K562 (cell line): ENCODE results near the gene LRRC8E. TPM values are rescaled to one million over a fixed set of nuclear protein-coding genes. Genes with fewer than 3 reads are reported as not detected.
"Not testable (repeated sequence)": the region's sequence is repeated elsewhere in the genome, so short reads cannot be mapped to it uniquely, and the experiment has no call there.

Experiments used
- ATAC-seq: fragments of 200-7000 bp; cut with Tn5 transposase; 3 replicates; pipeline ENCODE4 v1.9.1; 2020; ENCODE audit warnings: moderate library complexity
- BruUV-seq: library from RNA; stranded (reverse); fragments of 400-500 nt; replicated peaks from 2 replicates; lab custom pipeline; 2021; lab: Mats Ljungman, UMichigan
- CTCF ChIA-PET: fragments of 300-600 bp; formaldehyde crosslinking; extraction: SDS; loops from one replicate; lab custom pipeline; 2021; ENCODE audit warnings: low intra/inter-chr PET ratio; lab: Yijun Ruan, JAX
- POLR2A ChIA-PET: fragments of 300-600, 350-650 bp; sonication (Branson Sonifier 250); formaldehyde crosslinking; extraction: SDS; loops from one replicate; lab custom pipeline; 2021; ENCODE audit warnings: antibody characterized with exemption, inconsistent platforms; lab: Yijun Ruan, JAX
- DNase-seq, 4 experiments: peaks; one replicate each; pipeline versions ENCODE4 v3.0.0 to v3.0.0-alpha.2; 2011 to 2018; ENCODE audit warnings: low spot score in 3 of 4, mixed read lengths in 3 of 4; ENCODE audit errors: extremely low read depth in 1 of 4
- FAIRE-seq: peaks from 2 replicates; lab custom pipeline; 2011; peaks lifted over from hg19 to GRCh38; lab: Jason Lieb, UNC
- H2AFZ ChIP-seq: 2 replicates; pipeline ENCODE4 v1.6.0; 2011; ENCODE audit warnings: low read depth, low read length, control low read depth, inconsistent platforms
- H3K27ac ChIP-seq: fragments of 200-600 bp; 3 replicates; pipeline ENCODE4 v1.8.0; 2011; ENCODE audit warnings: low read depth, mild to moderate bottlenecking, control low read depth, inconsistent platforms, low read length, moderate library complexity, mixed read lengths; ENCODE audit errors: extremely low read depth
- H3K27me3 ChIP-seq, 2 experiments: fragments of 300-600 bp in 1 of 2; 2 replicates in 1 of 2; 3 replicates in 1 of 2; pipeline versions ENCODE4 v1.6.0 to v1.8.0; 2011; ENCODE audit warnings: inconsistent platforms in 2 of 2, low read length in 2 of 2, mild to moderate bottlenecking in 1 of 2, mixed read lengths in 1 of 2, moderate library complexity in 1 of 2; ENCODE audit not compliant: control insufficient read depth in 2 of 2, insufficient read depth in 2 of 2
- H3K36me3 ChIP-seq: fragments of 300-600 bp; 3 replicates; pipeline ENCODE4 v1.8.0; 2011; ENCODE audit warnings: mild to moderate bottlenecking, low read length, inconsistent platforms; ENCODE audit not compliant: control insufficient read depth, insufficient read depth
- H3K4me1 ChIP-seq, 2 experiments: fragments of 200-600 bp in 1 of 2; replicated peaks in 1 of 2; 2 replicates in 1 of 2; 3 replicates in 1 of 2; pipeline versions ENCODE4 v1.5.1 to v1.8.0; 2011; ENCODE audit warnings: inconsistent platforms in 2 of 2, low read length in 2 of 2, mild to moderate bottlenecking in 1 of 2, mixed read lengths in 1 of 2, moderate library complexity in 1 of 2; ENCODE audit not compliant: control insufficient read depth in 2 of 2, insufficient read depth in 2 of 2
- H3K4me2 ChIP-seq: 2 replicates; pipeline ENCODE4 v1.6.1; 2011; ENCODE audit warnings: low read length, control low read depth, inconsistent platforms, mixed read lengths; ENCODE audit not compliant: insufficient read depth
- H3K4me3 ChIP-seq: fragments of 200-600 bp; sonication (generic), shearing (Covaris generic); 2 replicates; pipeline ENCODE4 v1.5.1; 2016; ENCODE audit warnings: control low read depth, inconsistent platforms
- H3K79me2 ChIP-seq: fragments of 200-600 bp; 3 replicates; pipeline ENCODE4 v1.8.0; 2011; ENCODE audit warnings: low read length, inconsistent platforms; ENCODE audit not compliant: control insufficient read depth, insufficient read depth
- H3K9ac ChIP-seq, 2 experiments: 2 replicates each; pipeline versions ENCODE4 v1.6.0 to v1.6.1; 2011; ENCODE audit warnings: low read depth in 2 of 2, low read length in 2 of 2, control low read depth in 1 of 2, inconsistent platforms in 1 of 2, mild to moderate bottlenecking in 1 of 2, mixed read lengths in 1 of 2; ENCODE audit not compliant: insufficient read depth in 1 of 2
- H3K9me1 ChIP-seq: one replicate; pipeline ENCODE4 v1.6.0; 2011; ENCODE audit warnings: inconsistent platforms, mild to moderate bottlenecking, low read length, moderate library complexity; ENCODE audit not compliant: control insufficient read depth, insufficient read depth
- H3K9me3 ChIP-seq: replicated peaks from 2 replicates; pipeline ENCODE4 v1.5.1; 2011; ENCODE audit warnings: low read depth, low read length, inconsistent platforms; ENCODE audit not compliant: control insufficient read depth, insufficient read depth
- H4K20me1 ChIP-seq: replicated peaks from 2 replicates; pipeline ENCODE4 v1.6.1; 2011; ENCODE audit warnings: low read length, inconsistent platforms, mixed read lengths; ENCODE audit not compliant: control insufficient read depth, insufficient read depth
- BHLHE40 ChIP-seq: IDR thresholded peaks from 2 replicates; pipeline ENCODE4 v1.6.1; 2011; ENCODE audit warnings: low read length, improper control_type of control experiment
- FOSL1 ChIP-seq: fragments of 200-800 bp; sonication (Bioruptor generic); conservative IDR thresholded peaks from 2 replicates; pipeline ENCODE4 v1.6.1; 2016; ENCODE audit warnings: missing genetic modification characterization, missing compliant biosample characterization
- JUN ChIP-seq, 2 experiments: sonication (generic) in 1 of 2; formaldehyde crosslinking in 1 of 2; IDR thresholded peaks; 2 replicates each; pipeline versions ENCODE4 v1.6.1 to v1.8.0; 2012 to 2022; ENCODE audit warnings: borderline replicate concordance in 2 of 2, mild to moderate bottlenecking in 2 of 2, improper control_type of control experiment in 1 of 2, low read depth in 1 of 2, low read length in 1 of 2, missing genetic modification reagents in 1 of 2
- JUND ChIP-seq, 2 experiments: IDR thresholded peaks; 2 replicates in 1 of 2; 3 replicates in 1 of 2; pipeline ENCODE4 v1.6.1; 2011; ENCODE audit warnings: borderline replicate concordance in 2 of 2, low read depth in 2 of 2, low read length in 2 of 2, improper control_type of control experiment in 1 of 2, missing biosample characterization in 1 of 2, missing genetic modification characterization in 1 of 2, missing genetic modification reagents in 1 of 2
- POLR2H ChIP-seq: IDR thresholded peaks from 2 replicates; pipeline ENCODE4 v1.6.1; 2016; ENCODE audit warnings: missing genetic modification characterization, low read depth, mild to moderate bottlenecking, control low read depth, missing compliant biosample characterization, moderate library complexity
- ZNF384 ChIP-seq: IDR thresholded peaks from 2 replicates; pipeline ENCODE4 v1.6.1; 2012; ENCODE audit warnings: low read depth, low read length, improper control_type of control experiment
- WGBS: fragments of 100-300 bp; shearing (Covaris generic); methylation state at CpG from one replicate; pipeline ENCODE4 v1.1.6; 2016; ENCODE audit warnings: low coverage, mixed read lengths; ENCODE audit not compliant: insufficient coverage; ENCODE audit errors: missing lambda C conversion rate; 5-methylcytosine and 5-hydroxymethylcytosine counted together
- in situ Hi-C: fragments of 300-500 bp; cut with MboI; formaldehyde crosslinking; loops from 4 replicates; pipeline ENCODE4 v1.15.0; 2018; ENCODE audit warnings: inconsistent platforms, mixed read lengths
- intact Hi-C: fragments of 100-400 bp; cut with micrococcal nuclease; formaldehyde crosslinking; loops from 2 replicates; pipeline ENCODE4 v1.14.2; 2022
- polyA plus RNA-seq, 8 experiments: library from polyadenylated mRNA; depleted of rRNA in 4 of 8; stranded (reverse) in 5 of 8; unstranded in 3 of 8; fragments of >200 nt; fragmentation: Nextera tagmentation in 2 of 8; fragmentation: Illumina TruSeq in 1 of 8; extraction: Ambion mirVana in 2 of 8; extraction: Trizol in 1 of 8; gene quantifications; 2 replicates each; pipeline versions ENCODE4 v1.2.1 to v1.2.3, GENCODE V29; 2011 to 2014; ENCODE audit warnings: inconsistent platforms in 1 of 8, missing spikeins in 1 of 8
- total RNA-seq, 7 experiments: library from RNA; depleted of rRNA in 6 of 7; stranded (reverse); fragments of >200 nt in 6 of 7; fragmentation: Illumina TruSeq in 2 of 7; extraction: Trizol in 2 of 7; gene quantifications; 2 replicates each; pipeline versions ENCODE4 v1.2.1 to v1.2.3, GENCODE V29; 2011 to 2021; ENCODE audit warnings: low replicate concordance in 1 of 7
- TF ChIP-seq, protein P1 (sequence below): fragments of 450-650 bp; IDR thresholded peaks from 2 replicates; pipeline ENCODE4 v1.6.1; 2016
- TF ChIP-seq, protein P2 (sequence below), 2 experiments: fragments of 450-650 bp in 1 of 2; sonication (generic) in 1 of 2; formaldehyde crosslinking in 1 of 2; IDR thresholded peaks in 1 of 2; conservative IDR thresholded peaks in 1 of 2; 2 replicates each; pipeline versions ENCODE4 v1.6.1 to v1.8.1; 2016 to 2023; ENCODE audit warnings: mild to moderate bottlenecking in 2 of 2, moderate library complexity in 2 of 2, inconsistent platforms in 1 of 2, missing genetic modification reagents in 1 of 2

Gene LRRC8E
- total and polyA plus RNA-seq, 9 of the 15 experiments (the other 6 are each of a cell fraction or from before 2014, with no cell fraction given), result 0.08 to 5.7 (median 3.5) TPM; not detected in 1

DNA sequence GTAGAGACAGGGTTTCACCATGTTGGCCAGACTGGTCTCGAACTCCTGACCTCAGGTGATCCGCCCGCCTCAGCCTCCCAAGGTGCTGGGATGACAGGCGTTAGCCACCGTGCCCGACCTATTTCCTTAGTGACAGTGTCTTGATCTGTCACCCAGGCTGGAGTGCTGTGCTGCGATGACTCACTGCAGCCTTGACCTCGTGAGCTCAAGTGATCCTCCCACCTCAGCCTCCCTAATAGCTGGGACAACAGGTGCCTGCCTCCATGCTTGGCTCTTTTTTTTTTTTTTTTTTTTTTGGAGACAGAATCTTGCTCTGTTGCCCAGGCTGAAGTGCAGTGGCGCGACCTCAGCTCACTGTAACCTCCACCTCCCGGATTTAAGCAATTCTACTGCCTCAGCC, 41.7 kb downstream of the LRRC8E start:
- CTCF ChIA-PET, result not testable (repeated sequence)
- FAIRE-seq, result peak; percentile 77

More for the DNA sequence above, 41.7 kb downstream of the LRRC8E start:
- H3K9me3 ChIP-seq; H3K4me3 ChIP-seq; H3K27me3 ChIP-seq; BruUV-seq; H3K9me1 ChIP-seq; H3K27ac ChIP-seq; ATAC-seq; H3K4me2 ChIP-seq; in situ Hi-C loops; H3K79me2 ChIP-seq; intact Hi-C loops; H2AFZ ChIP-seq; TF ChIP-seq JUN (CRISPR knock-in tag; IDR thresholded peaks at IDR 0.05; ENCODE audit: borderline replicate concordance): not testable (repeated sequence)
- H3K36me3 ChIP-seq, result peaks cover 70% of the 10 kb centered on the region; the same call in 2 of the 3 replicates
- DNase-seq, result peak in 1 of 4 experiments; percentile 50
- WGBS, result 57% methylated on average over 11 of the region's 11 CpGs
- H3K9ac ChIP-seq, result 0 out of 4 replicates have a peak overlapping the region, but pooled peaks of 1 of the 2 experiments have one; percentile 52
- POLR2A ChIA-PET, result interaction anchor here (0.6 to 3.3 kb wide), 4 partner anchors 9 to 98 kb away, joined by 3 to 27 read pairs (median 4); partner anchors contain the start of gene TIMM44
- peaks cover 21% of the 10 kb centered on the region for H4K20me1 ChIP-seq
- TF ChIP-seq ZNF384 (peak; percentile 75), BHLHE40 (0 out of 2 replicates have a peak, but pooled peaks have one; percentile 8), JUN (IDR thresholded peaks at IDR 0.05; ENCODE audit: borderline replicate concordance, low read depth, low read length) (peak; percentile 63; the same call in 1 of the 2 replicates), JUND (IDR thresholded peaks at IDR 0.05; ENCODE audit: borderline replicate concordance, low read depth, low read length) (peak; percentile 83), JUND (tag; IDR thresholded peaks at IDR 0.05; ENCODE audit: borderline replicate concordance, low read depth, low read length) (0 out of 3 replicates have a peak, but pooled peaks have one; percentile 28), FOSL1 (tag) (peak; percentile 72), POLR2H (tag) (0 out of 2 replicates have a peak, but pooled peaks have one; percentile 22)
- TF ChIP-seq, protein P1, sequence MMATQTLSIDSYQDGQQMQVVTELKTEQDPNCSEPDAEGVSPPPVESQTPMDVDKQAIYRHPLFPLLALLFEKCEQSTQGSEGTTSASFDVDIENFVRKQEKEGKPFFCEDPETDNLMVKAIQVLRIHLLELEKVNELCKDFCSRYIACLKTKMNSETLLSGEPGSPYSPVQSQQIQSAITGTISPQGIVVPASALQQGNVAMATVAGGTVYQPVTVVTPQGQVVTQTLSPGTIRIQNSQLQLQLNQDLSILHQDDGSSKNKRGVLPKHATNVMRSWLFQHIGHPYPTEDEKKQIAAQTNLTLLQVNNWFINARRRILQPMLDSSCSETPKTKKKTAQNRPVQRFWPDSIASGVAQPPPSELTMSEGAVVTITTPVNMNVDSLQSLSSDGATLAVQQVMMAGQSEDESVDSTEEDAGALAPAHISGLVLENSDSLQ, result peak; percentile 37; the same call in 1 of the 2 replicates
- TF ChIP-seq, protein P2, sequence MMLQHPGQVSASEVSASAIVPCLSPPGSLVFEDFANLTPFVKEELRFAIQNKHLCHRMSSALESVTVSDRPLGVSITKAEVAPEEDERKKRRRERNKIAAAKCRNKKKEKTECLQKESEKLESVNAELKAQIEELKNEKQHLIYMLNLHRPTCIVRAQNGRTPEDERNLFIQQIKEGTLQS (IDR thresholded peaks at IDR 0.05), result peak; percentile 84
- TF ChIP-seq, protein P2 (CRISPR knock-in tag; conservative IDR thresholded peaks at IDR 0.05), result not testable (repeated sequence)
- peaks cover 11 to 74% of the 10 kb centered on the region in 2 experiments for H3K4me1 ChIP-seq
